Gastroesophageal sphincter (tissue), 3 donors: Measurements from ENCODE around the gene IDI1.

Experiments
- POLR2AphosphoS5 ChIP-seq: sonication (generic); formaldehyde crosslinking; IDR thresholded peaks from one replicate; pipeline ENCODE4 v1.6.1; 2017; ENCODE audit warnings: antibody characterized with exemption
- TF ChIP-seq, protein P1 (sequence below), 4 experiments: fragments of 200-600 bp in 2 of 4; fragments of 450-650 bp in 2 of 4; sonication (generic) in 1 of 4; IDR thresholded peaks; one replicate each; pipeline ENCODE4 v1.5.1; 2017 to 2019; ENCODE audit warnings: antibody characterized with exemption in 4 of 4, mild to moderate bottlenecking in 2 of 4, moderate library complexity in 2 of 4

DNA sequence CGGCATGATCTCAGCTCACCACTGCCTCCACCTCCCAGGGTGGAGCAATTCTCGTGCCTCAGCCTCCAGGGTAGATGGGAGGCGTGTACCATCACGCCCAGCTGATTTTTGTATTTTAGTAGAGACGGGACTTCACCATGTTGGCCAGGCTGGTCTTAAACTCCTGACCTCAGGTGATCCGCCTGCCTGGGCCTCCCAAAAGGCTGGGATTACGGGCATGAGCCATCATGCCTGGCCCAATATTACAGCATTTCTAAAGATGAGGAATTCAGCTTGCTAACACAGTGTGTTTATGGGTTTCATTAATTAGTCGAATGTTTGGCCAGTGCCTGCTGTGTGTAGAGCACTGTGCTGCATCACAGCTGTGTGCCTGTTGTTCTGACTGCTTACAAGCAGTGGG is 11.0 kb upstream of the IDI1 start:
- TF ChIP-seq, protein P1, sequence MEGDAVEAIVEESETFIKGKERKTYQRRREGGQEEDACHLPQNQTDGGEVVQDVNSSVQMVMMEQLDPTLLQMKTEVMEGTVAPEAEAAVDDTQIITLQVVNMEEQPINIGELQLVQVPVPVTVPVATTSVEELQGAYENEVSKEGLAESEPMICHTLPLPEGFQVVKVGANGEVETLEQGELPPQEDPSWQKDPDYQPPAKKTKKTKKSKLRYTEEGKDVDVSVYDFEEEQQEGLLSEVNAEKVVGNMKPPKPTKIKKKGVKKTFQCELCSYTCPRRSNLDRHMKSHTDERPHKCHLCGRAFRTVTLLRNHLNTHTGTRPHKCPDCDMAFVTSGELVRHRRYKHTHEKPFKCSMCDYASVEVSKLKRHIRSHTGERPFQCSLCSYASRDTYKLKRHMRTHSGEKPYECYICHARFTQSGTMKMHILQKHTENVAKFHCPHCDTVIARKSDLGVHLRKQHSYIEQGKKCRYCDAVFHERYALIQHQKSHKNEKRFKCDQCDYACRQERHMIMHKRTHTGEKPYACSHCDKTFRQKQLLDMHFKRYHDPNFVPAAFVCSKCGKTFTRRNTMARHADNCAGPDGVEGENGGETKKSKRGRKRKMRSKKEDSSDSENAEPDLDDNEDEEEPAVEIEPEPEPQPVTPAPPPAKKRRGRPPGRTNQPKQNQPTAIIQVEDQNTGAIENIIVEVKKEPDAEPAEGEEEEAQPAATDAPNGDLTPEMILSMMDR (IDR thresholded peaks at IDR 0.05): no peak
- TF ChIP-seq POLR2AphosphoS5: no peak
